ENCODE data around the gene XK. TPM values are rescaled to one million over a fixed set of nuclear protein-coding genes. Genes with fewer than 3 reads are reported as not detected.
A peak's percentile ranks its signal among the peaks of the same experiment; 100 is the strongest.

The XK gene
- total RNA-seq, 5 donors from 2014 or later (not counting 1 experiment from before 2014, with no cell fraction given): 0.10 to 0.18 (median 0.12) TPM; not detected in 1

- peak in 1 of 4 experiments; percentile 11 for ATAC-seq (replicated peaks in 1 of 4)
- DNase-seq: no peak
Observed at GRCh38 chrX:37754516-37754915, 68.9 kb downstream of the XK start.

GRCh38 chrX:37755025-37755424, 69.4 kb downstream of the XK start:
- POLR2A ChIA-PET: no interaction called here
- Histone ChIP-seq H3K36me3 (ENCODE audit: control insufficient read depth in 2 of 2, extremely low read depth in 1 of 2, insufficient read depth in 1 of 2, low read length in 1 of 2) (no peaks in the 10 kb centered on the region), H3K9me3 (no peaks in the 10 kb centered on the region), H3K4me1 (ENCODE audit: control insufficient read depth in 1 of 2, extremely low read depth in 1 of 2, insufficient read depth in 2 of 2, low read length in 2 of 2) (peaks cover 14 to 33% of the 10 kb centered on the region in 2 experiments), H3K4me3 (ENCODE audit: control insufficient read depth in 1 of 2, extremely low read depth in 1 of 2, low read length in 1 of 2) (no peak overlapping the region), H3K27ac (ENCODE audit: low read length) (peak overlapping the region; percentile 72), H3K27me3 (replicated peaks in 1 of 2; ENCODE audit: control insufficient read depth in 2 of 2, extremely low read depth in 1 of 2, insufficient read depth in 2 of 2, low read length in 1 of 2) (no peaks in the 10 kb centered on the region)
- CTCF ChIA-PET: interaction anchor here in 1 of 2 donors (0.6 to 1.3 kb wide), 2 partner anchors 68 to 70 kb away, joined by 3 to 4 read pairs; no protein-coding TSS in a partner anchor
- H3K9me3 Mint-ChIP-seq: no peaks in the 10 kb centered on the region
- H3K4me3 Mint-ChIP-seq: no peak overlapping the region
- H3K36me3 Mint-ChIP-seq: no peaks in the 10 kb centered on the region
- ATAC-seq (replicated peaks in 1 of 4): peak; percentile 66 to 95 (median 90)
- peaks cover 0 to 22% (median 12%) of the 10 kb centered on the region in 3 donors for H3K4me1 Mint-ChIP-seq
- H3K27ac Mint-ChIP-seq: no peak overlapping the region
- peak in 7 of 35 experiments; percentile 2 to 49 (median 6) for DNase-seq
- H3K27me3 Mint-ChIP-seq: no peaks in the 10 kb centered on the region

More at GRCh38 chrX:37754516-37754915, 68.9 kb downstream of the XK start:
- Histone ChIP-seq H3K27me3 (replicated peaks in 1 of 2; ENCODE audit: control insufficient read depth in 2 of 2, extremely low read depth in 1 of 2, insufficient read depth in 2 of 2, low read length in 1 of 2) (no peaks in the 10 kb centered on the region), H3K36me3 (ENCODE audit: control insufficient read depth in 2 of 2, extremely low read depth in 1 of 2, insufficient read depth in 1 of 2, low read length in 1 of 2) (no peaks in the 10 kb centered on the region), H3K27ac (ENCODE audit: low read length) (peak overlapping the region; percentile 72), H3K9me3 (no peaks in the 10 kb centered on the region), H3K4me3 (ENCODE audit: control insufficient read depth in 1 of 2, extremely low read depth in 1 of 2, low read length in 1 of 2) (no peak overlapping the region), H3K4me1 (ENCODE audit: control insufficient read depth in 1 of 2, extremely low read depth in 1 of 2, insufficient read depth in 2 of 2, low read length in 2 of 2) (peaks cover 14 to 33% of the 10 kb centered on the region in 2 experiments)
- H3K4me3 Mint-ChIP-seq: no peak overlapping the region
- POLR2A ChIA-PET: no interaction called here
- no peaks in the 10 kb centered on the region for H3K36me3 Mint-ChIP-seq
- H3K4me1 Mint-ChIP-seq: peaks cover 0 to 22% (median 12%) of the 10 kb centered on the region in 3 donors
- no peaks in the 10 kb centered on the region for H3K9me3 Mint-ChIP-seq
- CTCF ChIA-PET: interaction anchor here (0.9 to 1.3 kb wide), 2 partner anchors 9 to 71 kb away, joined by 4 to 6 read pairs; no protein-coding TSS in a partner anchor
- no CpG with 5 or more reads among the region's 2 CpGs for WGBS (ENCODE audit: insufficient coverage)
- H3K27me3 Mint-ChIP-seq: no peaks in the 10 kb centered on the region
- H3K27ac Mint-ChIP-seq: no peak overlapping the region

GRCh38 chrX:37757082-37757481, 71.5 kb downstream of the XK start:
- no peaks in the 10 kb centered on the region for H3K27me3 Mint-ChIP-seq
- Histone ChIP-seq H3K4me3 (ENCODE audit: control insufficient read depth in 1 of 2, extremely low read depth in 1 of 2, low read length in 1 of 2) (no peak overlapping the region), H3K9me3 (no peaks in the 10 kb centered on the region), H3K27ac (ENCODE audit: low read length) (no peak overlapping the region), H3K4me1 (ENCODE audit: control insufficient read depth in 1 of 2, extremely low read depth in 1 of 2, insufficient read depth in 2 of 2, low read length in 2 of 2) (peaks cover 14 to 33% of the 10 kb centered on the region in 2 experiments), H3K36me3 (ENCODE audit: control insufficient read depth in 2 of 2, extremely low read depth in 1 of 2, insufficient read depth in 1 of 2, low read length in 1 of 2) (no peaks in the 10 kb centered on the region), H3K27me3 (replicated peaks in 1 of 2; ENCODE audit: control insufficient read depth in 2 of 2, extremely low read depth in 1 of 2, insufficient read depth in 2 of 2, low read length in 1 of 2) (no peaks in the 10 kb centered on the region)
- DNase-seq: no peak
- POLR2A ChIA-PET: no interaction called here
- H3K4me1 Mint-ChIP-seq: peaks cover 2 to 15% (median 6%) of the 10 kb centered on the region in 3 donors
- no peaks in the 10 kb centered on the region for H3K9me3 Mint-ChIP-seq
- no peak for ATAC-seq (replicated peaks in 1 of 4)
- H3K4me3 Mint-ChIP-seq: no peak overlapping the region
- no peaks in the 10 kb centered on the region for H3K36me3 Mint-ChIP-seq
- CTCF ChIA-PET: no interaction called here
- peak overlapping the region in 1 of 2 donors; percentile 24 for H3K27ac Mint-ChIP-seq

- DNase-seq (no peak), ATAC-seq (replicated peaks in 1 of 4) (no peak)
- Mint-ChIP-seq H3K36me3 (no peaks in the 10 kb centered on the region), H3K4me1 (peaks cover 8 to 15% (median 13%) of the 10 kb centered on the region in 3 donors), H3K9me3 (no peaks in the 10 kb centered on the region), H3K4me3 (no peak overlapping the region), H3K27me3 (no peaks in the 10 kb centered on the region), H3K27ac (no peak overlapping the region)
- no peak overlapping the region for H3K4me3 ChIP-seq (ENCODE audit: control insufficient read depth in 1 of 2, extremely low read depth in 1 of 2, low read length in 1 of 2)
- no peaks in the 10 kb centered on the region for H3K9me3 ChIP-seq
- no CpG with 5 or more reads among the region's 1 CpG for WGBS (ENCODE audit: insufficient coverage)
- peaks cover 9 to 17% of the 10 kb centered on the region in 2 experiments for H3K4me1 ChIP-seq (ENCODE audit: control insufficient read depth in 1 of 2, extremely low read depth in 1 of 2, insufficient read depth in 2 of 2, low read length in 2 of 2)
- no peak overlapping the region for H3K27ac ChIP-seq (ENCODE audit: low read length)
- ChIA-PET POLR2A (no interaction called here), CTCF (no interaction called here)
- H3K36me3 ChIP-seq (ENCODE audit: control insufficient read depth in 2 of 2, extremely low read depth in 1 of 2, insufficient read depth in 1 of 2, low read length in 1 of 2): no peaks in the 10 kb centered on the region
- no peaks in the 10 kb centered on the region for H3K27me3 ChIP-seq (replicated peaks in 1 of 2; ENCODE audit: control insufficient read depth in 2 of 2, extremely low read depth in 1 of 2, insufficient read depth in 2 of 2, low read length in 1 of 2)
Observed at GRCh38 chrX:37759351-37759750, 73.8 kb downstream of the XK start.

- Mint-ChIP-seq H3K27me3 (no peaks in the 10 kb centered on the region), H3K36me3 (no peaks in the 10 kb centered on the region), H3K4me3 (no peak overlapping the region), H3K9me3 (no peaks in the 10 kb centered on the region), H3K4me1 (peaks cover 8 to 15% (median 13%) of the 10 kb centered on the region in 3 donors), H3K27ac (no peak overlapping the region)
- ChIA-PET CTCF (no interaction called here), POLR2A (no interaction called here)
- Histone ChIP-seq H3K4me3 (ENCODE audit: control insufficient read depth in 1 of 2, extremely low read depth in 1 of 2, low read length in 1 of 2) (no peak overlapping the region), H3K36me3 (ENCODE audit: control insufficient read depth in 2 of 2, extremely low read depth in 1 of 2, insufficient read depth in 1 of 2, low read length in 1 of 2) (no peaks in the 10 kb centered on the region), H3K9me3 (no peaks in the 10 kb centered on the region), H3K4me1 (ENCODE audit: control insufficient read depth in 1 of 2, extremely low read depth in 1 of 2, insufficient read depth in 2 of 2, low read length in 2 of 2) (peaks cover 7 to 11% of the 10 kb centered on the region in 2 experiments), H3K27ac (ENCODE audit: low read length) (no peak overlapping the region), H3K27me3 (replicated peaks in 1 of 2; ENCODE audit: control insufficient read depth in 2 of 2, extremely low read depth in 1 of 2, insufficient read depth in 2 of 2, low read length in 1 of 2) (no peaks in the 10 kb centered on the region)
- DNase-seq (no peak), ATAC-seq (replicated peaks in 1 of 4) (no peak)
- no CpG with 5 or more reads among the region's 2 CpGs for WGBS (ENCODE audit: insufficient coverage)
Observed at GRCh38 chrX:37759878-37760418, 74.4 kb downstream of the XK start.

GRCh38 chrX:37763400-37763799, 77.8 kb downstream of the XK start:
- CTCF ChIA-PET: interaction anchor here in 1 of 2 donors (1.0 to 2.3 kb wide), 3 partner anchors 18 to 62 kb away, joined by 4 to 7 read pairs (median 4); no protein-coding TSS in a partner anchor
- POLR2A ChIA-PET: interaction anchor here in 1 of 2 donors (0.6 kb wide), 1 partner anchor 49 kb away, joined by 5 read pairs; no protein-coding TSS in a partner anchor
- peak overlapping the region in 1 of 2 donors; percentile 71 for H3K27ac Mint-ChIP-seq
- no peaks in the 10 kb centered on the region for H3K36me3 Mint-ChIP-seq
- Histone ChIP-seq H3K4me3 (ENCODE audit: control insufficient read depth in 1 of 2, extremely low read depth in 1 of 2, low read length in 1 of 2) (no peak overlapping the region), H3K36me3 (ENCODE audit: control insufficient read depth in 2 of 2, extremely low read depth in 1 of 2, insufficient read depth in 1 of 2, low read length in 1 of 2) (no peaks in the 10 kb centered on the region), H3K27me3 (replicated peaks in 1 of 2; ENCODE audit: control insufficient read depth in 2 of 2, extremely low read depth in 1 of 2, insufficient read depth in 2 of 2, low read length in 1 of 2) (no peaks in the 10 kb centered on the region), H3K4me1 (ENCODE audit: control insufficient read depth in 1 of 2, extremely low read depth in 1 of 2, insufficient read depth in 2 of 2, low read length in 2 of 2) (peaks cover 0 to 8% of the 10 kb centered on the region in 2 experiments), H3K9me3 (no peaks in the 10 kb centered on the region), H3K27ac (ENCODE audit: low read length) (peak overlapping the region; percentile 12)
- DNase-seq (no peak), ATAC-seq (replicated peaks in 1 of 4) (peak in 1 of 4 experiments; percentile 38)
- H3K4me1 Mint-ChIP-seq: peaks cover 3 to 21% (median 8%) of the 10 kb centered on the region in 3 donors
- no peak overlapping the region for H3K4me3 Mint-ChIP-seq
- H3K27me3 Mint-ChIP-seq: peaks cover 0 to 12% of the 10 kb centered on the region in 2 donors
- H3K9me3 Mint-ChIP-seq: no peaks in the 10 kb centered on the region
